HepG2 (cell line): ENCODE measurements around the gene LITAFD. TPM values are rescaled to one million over a fixed set of nuclear protein-coding genes. Genes with fewer than 3 reads are reported as not detected.
A peak's percentile ranks its signal among the peaks of the same experiment; 100 is the strongest.

Source experiments
- ATF7-NPFF ChIP-seq: sonication (generic); formaldehyde crosslinking; IDR thresholded peaks from 2 replicates; pipeline ENCODE4 v1.8.1; 2023; ENCODE audit warnings: mild to moderate bottlenecking, low read depth, missing genetic modification reagents, moderate library complexity
- EEA1 ChIP-seq: sonication (generic); formaldehyde crosslinking; IDR thresholded peaks from 2 replicates; pipeline ENCODE4 v1.5.1; 2020; ENCODE audit warnings: mild to moderate bottlenecking, missing genetic modification reagents, borderline replicate concordance
- EHMT2 ChIP-seq: fragments of 200-600 bp; sonication (generic); IDR thresholded peaks from 2 replicates; pipeline ENCODE4 v1.7.0; 2017; ENCODE audit warnings: antibody characterized with exemption, low read depth, low read length, borderline replicate concordance
- GATAD2A ChIP-seq: IDR thresholded peaks from 2 replicates; pipeline ENCODE4 v1.6.1; 2016
- KDM4B ChIP-seq: sonication (generic); formaldehyde crosslinking; IDR thresholded peaks from 2 replicates; pipeline ENCODE4 v1.4.0; 2020; ENCODE audit warnings: missing genetic modification reagents
- MAF1 ChIP-seq: sonication (generic); formaldehyde crosslinking; IDR thresholded peaks from 2 replicates; pipeline ENCODE4 v1.5.0; 2020; ENCODE audit warnings: missing genetic modification reagents, borderline replicate concordance
- MTF1 ChIP-seq: sonication (generic); formaldehyde crosslinking; IDR thresholded peaks from 2 replicates; pipeline ENCODE4 v1.5.0; 2020; ENCODE audit warnings: missing genetic modification reagents
- MZF1 ChIP-seq: sonication (generic); formaldehyde crosslinking; IDR thresholded peaks from 2 replicates; pipeline ENCODE4 v1.8.1; 2023; ENCODE audit warnings: mild to moderate bottlenecking, missing genetic modification reagents, borderline replicate concordance
- NFE2L1 ChIP-seq: sonication (generic); formaldehyde crosslinking; IDR thresholded peaks from 2 replicates; pipeline ENCODE4 v1.4.0; 2020; ENCODE audit warnings: missing genetic modification reagents, mild to moderate bottlenecking, borderline replicate concordance
- NFE2L2 ChIP-seq: fragments of 150-350 bp; IDR thresholded peaks from 2 replicates; pipeline ENCODE4 v1.6.1; 2014; ENCODE audit warnings: low read length
- NONO ChIP-seq, 2 experiments: fragments of 450-650 bp in 1 of 2; sonication (generic) in 1 of 2; formaldehyde crosslinking in 1 of 2; IDR thresholded peaks in 1 of 2; conservative IDR thresholded peaks in 1 of 2; 2 replicates each; pipeline versions ENCODE4 v1.6.1 to v1.8.0; 2017 to 2022; ENCODE audit warnings: mild to moderate bottlenecking in 1 of 2, missing genetic modification reagents in 1 of 2, moderate library complexity in 1 of 2
- RBM22 ChIP-seq: fragments of 200-400 bp; formaldehyde crosslinking; optimal IDR thresholded peaks from 2 replicates; pipeline ENCODE3; 2017; ENCODE audit warnings: mild to moderate bottlenecking, low read length, moderate library complexity
- SALL2 ChIP-seq: sonication (generic); formaldehyde crosslinking; IDR thresholded peaks from 2 replicates; pipeline ENCODE4 v1.8.1; 2023; ENCODE audit warnings: mild to moderate bottlenecking, missing genetic modification reagents, inconsistent platforms
- SMAD9 ChIP-seq: sonication (generic); formaldehyde crosslinking; IDR thresholded peaks from 2 replicates; pipeline ENCODE4 v1.5.1; 2020; ENCODE audit warnings: mild to moderate bottlenecking, missing genetic modification reagents
- SMC3 ChIP-seq: IDR thresholded peaks from 2 replicates; pipeline ENCODE4 v1.6.1; 2011; ENCODE audit warnings: low read length, improper control_type of control experiment
- SP5 ChIP-seq: IDR thresholded peaks from 2 replicates; pipeline ENCODE4 v1.6.1; 2016; ENCODE audit warnings: low read depth, borderline replicate concordance
- TFAP4 ChIP-seq: sonication (generic); IDR thresholded peaks from 2 replicates; pipeline ENCODE4 v1.6.1; 2016; ENCODE audit warnings: low read depth, borderline replicate concordance
- TOPORS ChIP-seq: sonication (generic); formaldehyde crosslinking; IDR thresholded peaks from 2 replicates; pipeline ENCODE4 v1.8.0; 2023; ENCODE audit warnings: mild to moderate bottlenecking, missing genetic modification reagents
- XRCC5 ChIP-seq: fragments of 200-400 bp; formaldehyde crosslinking; optimal IDR thresholded peaks from 2 replicates; pipeline ENCODE3; 2017; ENCODE audit warnings: mild to moderate bottlenecking, low read length
- ZBTB7A ChIP-seq: sonication (generic); formaldehyde crosslinking; IDR thresholded peaks from 2 replicates; pipeline ENCODE4 v1.8.0; 2022; ENCODE audit warnings: mild to moderate bottlenecking, missing genetic modification reagents
- ZBTB7B ChIP-seq: sonication (generic); formaldehyde crosslinking; IDR thresholded peaks from 2 replicates; pipeline ENCODE4 v1.4.0; 2020; ENCODE audit warnings: missing genetic modification reagents
- ZFP62 ChIP-seq: sonication (generic); formaldehyde crosslinking; IDR thresholded peaks from 2 replicates; pipeline ENCODE4 v1.4.0; 2020; ENCODE audit warnings: missing genetic modification reagents
- ZFP90 ChIP-seq: sonication (generic); formaldehyde crosslinking; IDR thresholded peaks from 2 replicates; pipeline ENCODE4 v1.8.0; 2022; ENCODE audit warnings: missing genetic modification reagents, mild to moderate bottlenecking, inconsistent platforms, borderline replicate concordance
- ZFY ChIP-seq: sonication (generic); formaldehyde crosslinking; IDR thresholded peaks from 2 replicates; pipeline ENCODE4 v1.4.0; 2020; ENCODE audit warnings: missing genetic modification reagents
- ZMAT3 ChIP-seq: sonication (generic); formaldehyde crosslinking; conservative IDR thresholded peaks from 2 replicates; pipeline ENCODE4 v1.7.0; 2021; ENCODE audit warnings: missing genetic modification reagents
- ZMYM3 ChIP-seq: sonication (generic); formaldehyde crosslinking; IDR thresholded peaks from 2 replicates; pipeline ENCODE4 v1.5.1; 2020; ENCODE audit warnings: mild to moderate bottlenecking, missing genetic modification reagents
- ZNF207 ChIP-seq: fragments of 450-650 bp; IDR thresholded peaks from 2 replicates; pipeline ENCODE4 v1.6.1; 2016; ENCODE audit warnings: antibody characterized with exemption, borderline replicate concordance
- ZNF224 ChIP-seq: sonication (generic); formaldehyde crosslinking; IDR thresholded peaks from 2 replicates; pipeline ENCODE4 v1.5.0; 2020; ENCODE audit warnings: mild to moderate bottlenecking, missing genetic modification reagents
- ZNF256 ChIP-seq: sonication (generic); formaldehyde crosslinking; conservative IDR thresholded peaks from 2 replicates; pipeline ENCODE4 v1.4.0; 2020; ENCODE audit warnings: missing genetic modification reagents
- ZNF3 ChIP-seq: IDR thresholded peaks from 2 replicates; pipeline ENCODE4 v1.7.0; 2017; ENCODE audit warnings: inconsistent platforms
- ZNF598 ChIP-seq: sonication (generic); formaldehyde crosslinking; IDR thresholded peaks from 2 replicates; pipeline ENCODE4 v1.5.1; 2020; ENCODE audit warnings: mild to moderate bottlenecking, missing genetic modification reagents, borderline replicate concordance
- ZNF703 ChIP-seq: sonication (generic); formaldehyde crosslinking; IDR thresholded peaks from 2 replicates; pipeline ENCODE4 v1.5.1; 2020; ENCODE audit warnings: missing genetic modification reagents, mild to moderate bottlenecking, moderate library complexity, borderline replicate concordance
- ZNF792 ChIP-seq: IDR thresholded peaks from 2 replicates; pipeline ENCODE4 v1.6.1; 2016
- ZNF839 ChIP-seq: sonication (generic); formaldehyde crosslinking; IDR thresholded peaks from 2 replicates; pipeline ENCODE4 v1.4.0; 2020; ENCODE audit warnings: missing genetic modification reagents, mild to moderate bottlenecking, borderline replicate concordance
- polyA plus RNA-seq, 8 experiments: library from polyadenylated mRNA; depleted of rRNA in 3 of 8; stranded (reverse) in 7 of 8; unstranded in 1 of 8; fragments of >200 nt; fragmentation: Illumina TruSeq in 4 of 8; extraction: Trizol in 4 of 8; gene quantifications; 2 replicates each; pipeline versions ENCODE4 v1.2.1 to v1.2.3, GENCODE V29; 2011 to 2016; ENCODE audit warnings: low read depth in 4 of 8, missing spikeins in 1 of 8, mixed read lengths in 1 of 8; ENCODE audit not compliant: insufficient read depth in 1 of 8
- total RNA-seq, 5 experiments: library from RNA; depleted of rRNA; stranded (reverse); fragments of >200 nt; fragmentation: Illumina TruSeq; extraction: Trizol; gene quantifications; 2 replicates each; pipeline ENCODE4 v1.2.3, GENCODE V29; 2016; ENCODE audit warnings: low read depth in 1 of 5
- TF ChIP-seq, protein P1 (sequence below): sonication (generic); formaldehyde crosslinking; IDR thresholded peaks from 2 replicates; pipeline ENCODE4 v1.4.0; 2020; ENCODE audit warnings: mild to moderate bottlenecking, missing genetic modification reagents

LITAFD gene
- total and polyA plus RNA-seq, 2 of the 13 experiments (the other 11 are each of a cell fraction or from before 2014, with no cell fraction given) = not detected

DNA sequence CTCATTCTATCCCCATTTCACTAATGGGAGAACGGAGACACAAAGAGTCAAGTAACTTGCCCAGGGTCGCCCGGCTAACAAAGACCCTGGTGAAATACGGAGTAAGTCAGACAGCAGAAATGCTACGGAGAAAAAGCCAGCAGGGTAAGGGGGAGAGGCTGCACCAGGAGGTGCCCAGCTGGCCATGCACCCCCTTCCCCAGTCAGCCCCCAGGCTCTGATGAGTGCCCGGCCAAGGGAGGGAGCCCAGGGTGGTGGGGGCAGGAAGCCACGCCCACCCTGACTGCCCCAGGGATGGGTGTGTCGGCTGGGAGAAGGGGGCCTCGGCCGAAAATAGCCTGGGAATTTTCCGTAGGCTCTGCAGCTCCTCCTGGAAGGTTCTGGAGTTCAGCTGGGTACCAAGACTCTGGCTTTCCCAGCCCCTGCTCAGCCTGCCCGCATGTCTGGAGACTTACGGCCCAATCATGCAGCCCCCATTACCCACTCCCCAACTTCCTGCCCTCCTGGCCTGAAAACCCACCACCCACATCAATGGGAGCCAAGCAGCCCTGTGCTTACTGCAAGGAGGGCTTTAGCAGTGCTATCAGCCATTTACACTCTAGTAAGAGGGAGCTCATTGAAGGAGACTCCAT, 17.6 kb upstream of the LITAFD start (continued):
- TF ChIP-seq NFE2L1 (no peak; the same call in 1 of the 2 replicates), ZNF792 (no peak), EHMT2 (no peak), GATAD2A (CRISPR knock-in tag) (no peak), SMAD9 (CRISPR knock-in tag) (no peak), SP5 (no peak; the same call in 1 of the 2 replicates), ZFP62 (CRISPR knock-in tag) (no peak), XRCC5 (peak; percentile 22), ZBTB7B (CRISPR knock-in tag) (0 out of 2 replicates have a peak, but pooled peaks have one; percentile 11), TFAP4 (no peak), TOPORS (CRISPR knock-in tag) (no peak), ATF7-NPFF (CRISPR knock-in tag) (0 out of 2 replicates have a peak, but pooled peaks have one; percentile 30), ZNF224 (CRISPR knock-in tag) (no peak), EEA1 (CRISPR knock-in tag) (peak; percentile 29; the same call in 1 of the 2 replicates), ZNF3 (CRISPR knock-in tag) (no peak), ZNF207 (no peak), ZMYM3 (no peak), ZNF839 (CRISPR knock-in tag) (no peak), SMC3 (no peak), KDM4B (CRISPR knock-in tag) (no peak), ZMAT3 (no peak), ZFP90 (CRISPR knock-in tag) (no peak), ZNF703 (CRISPR knock-in tag) (no peak), NFE2L2 (no peak), ZNF598 (CRISPR knock-in tag) (no peak), SALL2 (CRISPR knock-in tag) (0 out of 2 replicates have a peak, but pooled peaks have one; percentile 54), ZBTB7A (CRISPR knock-in tag) (no peak), MAF1 (CRISPR knock-in tag) (no peak), NONO (IDR thresholded peaks at IDR 0.05) (no peak), NONO (CRISPR knock-in tag; conservative IDR thresholded peaks at IDR 0.05) (no peak), ZNF256 (no peak; the same call in 1 of the 2 replicates), MZF1 (no peak), ZFY (CRISPR knock-in tag) (no peak), RBM22 (peak; percentile 80), MTF1 (CRISPR knock-in tag) (peak; percentile 56; the same call in 1 of the 2 replicates)
- TF ChIP-seq, protein P1, sequence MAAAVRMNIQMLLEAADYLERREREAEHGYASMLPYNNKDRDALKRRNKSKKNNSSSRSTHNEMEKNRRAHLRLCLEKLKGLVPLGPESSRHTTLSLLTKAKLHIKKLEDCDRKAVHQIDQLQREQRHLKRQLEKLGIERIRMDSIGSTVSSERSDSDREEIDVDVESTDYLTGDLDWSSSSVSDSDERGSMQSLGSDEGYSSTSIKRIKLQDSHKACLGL = no peak
